HepG2 (cell line): Measurements from ENCODE around the gene SLAMF6.

Source experiments
- ATF1 ChIP-seq: IDR thresholded peaks from 2 replicates; pipeline ENCODE4 v1.6.1; 2016; ENCODE audit warnings: mild to moderate bottlenecking, control low read depth
- BHLHE40 ChIP-seq: IDR thresholded peaks from 2 replicates; pipeline ENCODE4 v1.6.1; 2011; ENCODE audit warnings: low read length, improper control_type of control experiment
- CBFB ChIP-seq: sonication (generic); formaldehyde crosslinking; IDR thresholded peaks from 2 replicates; pipeline ENCODE4 v1.4.0; 2020; ENCODE audit warnings: missing genetic modification reagents
- ETS1 ChIP-seq: sonication (generic); formaldehyde crosslinking; IDR thresholded peaks from 2 replicates; pipeline ENCODE4 v1.4.0; 2020; ENCODE audit warnings: missing genetic modification reagents
- ETV6 ChIP-seq: sonication (generic); formaldehyde crosslinking; conservative IDR thresholded peaks from 2 replicates; pipeline ENCODE4 v1.4.0; 2020; ENCODE audit warnings: missing genetic modification reagents
- GATAD1 ChIP-seq: IDR thresholded peaks from 2 replicates; pipeline ENCODE4 v1.6.1; 2016; ENCODE audit warnings: missing genetic modification reagents, missing compliant biosample characterization
- NCOA2 ChIP-seq: sonication (generic); formaldehyde crosslinking; IDR thresholded peaks from 2 replicates; pipeline ENCODE4 v1.8.0; 2022; ENCODE audit warnings: inconsistent platforms
- RBM39 ChIP-seq: fragments of 200-400 bp; formaldehyde crosslinking; IDR thresholded peaks from one replicate; pipeline ENCODE4 v1.6.1; 2018; ENCODE audit warnings: antibody characterized with exemption, mild to moderate bottlenecking, low read depth, low read length; ENCODE audit not compliant: poor library complexity, severe bottlenecking
- SMARCE1 ChIP-seq: fragments of 450-650 bp; IDR thresholded peaks from 2 replicates; pipeline ENCODE4 v1.6.1; 2017; ENCODE audit warnings: borderline replicate concordance
- SNAI1 ChIP-seq: sonication (generic); formaldehyde crosslinking; IDR thresholded peaks from 2 replicates; pipeline ENCODE4 v1.5.0; 2020; ENCODE audit warnings: mild to moderate bottlenecking, missing genetic modification reagents, borderline replicate concordance
- TF ChIP-seq, protein P1 (sequence below): sonication (generic); formaldehyde crosslinking; IDR thresholded peaks from 2 replicates; pipeline ENCODE4 v1.5.0; 2020; ENCODE audit warnings: mild to moderate bottlenecking, missing genetic modification reagents, moderate library complexity
- TF ChIP-seq, protein P2 (sequence below): sonication (generic); formaldehyde crosslinking; IDR thresholded peaks from 2 replicates; pipeline ENCODE4 v1.5.1; 2020; ENCODE audit warnings: missing genetic modification reagents, mild to moderate bottlenecking, borderline replicate concordance

DNA sequence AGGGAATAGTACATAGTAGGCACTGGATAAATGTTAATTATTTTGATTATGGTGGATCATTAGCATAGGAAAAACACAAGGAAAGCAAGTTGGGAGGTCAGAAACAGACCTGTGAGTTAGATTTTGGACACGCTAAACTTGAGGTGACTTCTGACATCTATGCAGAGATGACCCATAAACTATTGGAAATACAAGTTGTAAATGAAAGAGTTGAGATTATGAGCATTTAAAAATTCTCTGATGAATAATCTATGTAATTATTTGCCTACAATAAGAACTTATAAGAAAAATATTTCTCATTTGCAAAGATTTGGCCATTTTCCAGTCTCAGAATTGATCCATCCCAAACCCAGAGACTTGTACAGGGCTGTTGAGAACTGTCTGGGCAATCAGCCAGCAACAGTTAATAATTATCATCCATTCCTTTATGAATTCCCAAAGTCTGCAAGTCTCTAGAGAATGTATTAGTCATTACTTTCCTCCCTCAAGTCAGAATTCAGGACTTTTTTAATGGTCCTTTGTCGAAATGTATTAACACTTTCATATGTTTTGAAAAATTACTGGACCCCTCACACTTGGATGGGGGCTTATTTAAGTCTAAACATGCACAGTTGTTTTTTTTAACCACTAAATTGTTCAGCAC lies 19.4 kb upstream of the SLAMF6 start:
- TF ChIP-seq ATF1 (CRISPR knock-in tag) (no peak), ETV6 (CRISPR knock-in tag) (no peak), GATAD1 (no peak), SMARCE1 (no peak), ETS1 (CRISPR knock-in tag) (no peak), SNAI1 (CRISPR knock-in tag) (no peak), BHLHE40 (no peak), CBFB (CRISPR knock-in tag) (no peak), NCOA2 (CRISPR knock-in tag) (no peak), RBM39 (no peak)
- TF ChIP-seq, protein P1, sequence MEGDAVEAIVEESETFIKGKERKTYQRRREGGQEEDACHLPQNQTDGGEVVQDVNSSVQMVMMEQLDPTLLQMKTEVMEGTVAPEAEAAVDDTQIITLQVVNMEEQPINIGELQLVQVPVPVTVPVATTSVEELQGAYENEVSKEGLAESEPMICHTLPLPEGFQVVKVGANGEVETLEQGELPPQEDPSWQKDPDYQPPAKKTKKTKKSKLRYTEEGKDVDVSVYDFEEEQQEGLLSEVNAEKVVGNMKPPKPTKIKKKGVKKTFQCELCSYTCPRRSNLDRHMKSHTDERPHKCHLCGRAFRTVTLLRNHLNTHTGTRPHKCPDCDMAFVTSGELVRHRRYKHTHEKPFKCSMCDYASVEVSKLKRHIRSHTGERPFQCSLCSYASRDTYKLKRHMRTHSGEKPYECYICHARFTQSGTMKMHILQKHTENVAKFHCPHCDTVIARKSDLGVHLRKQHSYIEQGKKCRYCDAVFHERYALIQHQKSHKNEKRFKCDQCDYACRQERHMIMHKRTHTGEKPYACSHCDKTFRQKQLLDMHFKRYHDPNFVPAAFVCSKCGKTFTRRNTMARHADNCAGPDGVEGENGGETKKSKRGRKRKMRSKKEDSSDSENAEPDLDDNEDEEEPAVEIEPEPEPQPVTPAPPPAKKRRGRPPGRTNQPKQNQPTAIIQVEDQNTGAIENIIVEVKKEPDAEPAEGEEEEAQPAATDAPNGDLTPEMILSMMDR (CRISPR knock-in tag) = no peak
- TF ChIP-seq, protein P2, sequence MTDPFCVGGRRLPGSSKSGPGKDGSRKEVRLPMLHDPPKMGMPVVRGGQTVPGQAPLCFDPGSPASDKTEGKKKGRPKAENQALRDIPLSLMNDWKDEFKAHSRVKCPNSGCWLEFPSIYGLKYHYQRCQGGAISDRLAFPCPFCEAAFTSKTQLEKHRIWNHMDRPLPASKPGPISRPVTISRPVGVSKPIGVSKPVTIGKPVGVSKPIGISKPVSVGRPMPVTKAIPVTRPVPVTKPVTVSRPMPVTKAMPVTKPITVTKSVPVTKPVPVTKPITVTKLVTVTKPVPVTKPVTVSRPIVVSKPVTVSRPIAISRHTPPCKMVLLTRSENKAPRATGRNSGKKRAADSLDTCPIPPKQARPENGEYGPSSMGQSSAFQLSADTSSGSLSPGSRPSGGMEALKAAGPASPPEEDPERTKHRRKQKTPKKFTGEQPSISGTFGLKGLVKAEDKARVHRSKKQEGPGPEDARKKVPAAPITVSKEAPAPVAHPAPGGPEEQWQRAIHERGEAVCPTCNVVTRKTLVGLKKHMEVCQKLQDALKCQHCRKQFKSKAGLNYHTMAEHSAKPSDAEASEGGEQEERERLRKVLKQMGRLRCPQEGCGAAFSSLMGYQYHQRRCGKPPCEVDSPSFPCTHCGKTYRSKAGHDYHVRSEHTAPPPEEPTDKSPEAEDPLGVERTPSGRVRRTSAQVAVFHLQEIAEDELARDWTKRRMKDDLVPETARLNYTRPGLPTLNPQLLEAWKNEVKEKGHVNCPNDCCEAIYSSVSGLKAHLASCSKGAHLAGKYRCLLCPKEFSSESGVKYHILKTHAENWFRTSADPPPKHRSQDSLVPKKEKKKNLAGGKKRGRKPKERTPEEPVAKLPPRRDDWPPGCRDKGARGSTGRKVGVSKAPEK (CRISPR knock-in tag) = no peak
